HG03378 (cell line): ENCODE measurements around the gene FAM163B.

Experiments used
- ATAC-seq: cut with Tn5 transposase; IDR thresholded peaks from one replicate; pipeline ENCODE4 v1.9.1; 2021; ENCODE audit warnings: mild to moderate bottlenecking, moderate library complexity; ENCODE audit not compliant: unreplicated experiment

FAM163B gene

GRCh38 chr9:133553123-133553522 lies 56.1 kb downstream of the FAM163B start:
- ATAC-seq = no peak

DNA sequence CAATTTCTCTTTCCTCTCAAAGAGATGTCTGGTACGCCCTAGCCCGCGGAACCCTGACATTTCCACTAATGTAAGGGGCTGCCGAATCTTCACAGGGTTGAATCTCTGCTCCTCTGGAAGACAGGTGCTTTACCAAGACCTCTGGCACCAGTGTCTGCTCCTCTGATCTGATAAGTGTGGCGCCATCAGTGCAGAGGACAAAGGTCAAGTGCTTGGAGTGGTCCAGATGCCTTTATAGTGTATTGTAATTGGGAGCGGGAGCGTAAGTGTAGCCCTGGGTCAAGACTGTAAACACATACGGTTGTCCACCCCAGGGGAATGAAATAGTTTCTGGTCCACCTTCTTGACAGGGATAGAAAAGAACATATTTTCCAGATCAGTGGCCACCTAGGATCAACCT lies 57.0 kb downstream of the FAM163B start:
- no peak for ATAC-seq

- ATAC-seq = no peak
These were observed 57.7 kb downstream of the FAM163B start for GRCh38 chr9:133551446-133551845.

DNA sequence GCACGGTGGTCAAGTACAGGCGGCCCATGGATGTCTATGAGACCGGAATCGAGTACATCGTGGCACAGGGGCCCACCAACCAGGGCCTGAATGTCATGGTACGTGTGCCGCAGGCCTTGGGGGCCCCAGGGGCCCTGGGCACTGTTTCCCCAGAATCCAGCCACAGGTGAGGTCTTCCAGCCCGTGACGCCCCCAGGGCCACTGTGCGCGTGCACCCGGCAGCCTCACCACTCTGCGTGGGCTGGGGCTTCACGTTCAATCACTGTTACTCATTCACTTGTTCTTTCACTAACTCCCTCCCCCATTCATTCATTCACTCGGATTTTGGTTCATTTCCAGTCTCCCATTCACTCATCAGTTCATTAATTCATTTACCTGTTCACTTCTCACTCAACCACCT lies 62.1 kb downstream of the FAM163B start:
- ATAC-seq = no peak

DNA sequence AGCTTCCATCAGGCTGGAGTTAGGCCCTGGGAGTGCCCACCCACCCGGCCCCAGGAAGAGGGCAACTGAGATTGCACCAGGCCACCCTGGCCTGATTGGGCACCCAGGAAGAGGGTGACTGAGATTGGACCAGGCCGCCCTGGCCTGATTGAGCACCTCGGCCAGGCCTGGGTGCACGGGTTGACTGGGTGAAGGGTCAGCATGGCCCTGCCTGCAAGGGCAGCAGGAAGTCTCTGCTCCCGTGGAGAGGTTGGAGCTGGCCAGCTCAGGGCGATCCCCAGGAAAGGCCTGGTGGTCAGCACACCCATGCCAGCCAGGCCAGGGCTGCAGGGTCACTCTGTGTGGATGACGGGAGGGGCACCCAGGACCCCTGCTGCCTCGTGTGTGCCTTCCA lies 62.9 kb downstream of the FAM163B start:
- no peak for ATAC-seq

DNA sequence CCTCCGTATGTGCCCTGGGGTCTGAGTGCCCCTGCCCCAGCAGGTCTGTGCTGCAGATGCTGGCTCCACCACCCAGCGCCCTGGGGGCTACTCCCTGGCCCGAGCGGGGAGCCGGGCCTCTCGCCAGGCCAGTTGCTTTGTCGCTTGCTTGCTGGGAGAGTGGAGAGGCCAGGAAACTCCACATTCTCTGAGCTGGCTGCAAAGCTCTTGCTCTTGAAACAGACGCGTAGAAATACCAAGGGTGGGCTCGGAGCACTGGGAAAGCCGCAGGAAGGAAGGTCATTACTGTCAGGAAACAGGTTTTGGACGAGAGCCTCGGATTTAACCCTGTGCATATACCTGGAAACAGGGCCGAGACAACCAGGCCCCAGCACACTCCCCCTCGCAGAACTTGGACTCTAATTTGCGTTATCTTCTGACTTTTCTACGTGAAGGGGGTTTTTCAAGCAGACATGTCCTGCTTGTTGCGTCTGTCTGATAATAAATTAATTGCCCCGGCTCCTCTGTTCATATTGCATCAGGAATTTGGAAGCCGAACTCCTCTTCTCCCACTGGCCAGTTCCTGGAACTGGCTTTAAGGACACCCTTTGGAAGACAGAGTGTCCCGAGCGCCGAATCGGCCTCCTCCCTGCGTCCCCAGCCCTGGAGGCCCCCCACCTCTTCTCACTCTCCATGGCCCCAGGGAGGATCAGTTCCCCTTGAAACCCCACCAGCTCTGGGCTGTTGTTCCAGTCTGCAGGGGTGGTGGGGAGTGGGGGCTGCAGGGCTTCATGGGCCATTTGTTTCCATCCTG lies 63.5 kb downstream of the FAM163B start:
- ATAC-seq = no peak

DNA sequence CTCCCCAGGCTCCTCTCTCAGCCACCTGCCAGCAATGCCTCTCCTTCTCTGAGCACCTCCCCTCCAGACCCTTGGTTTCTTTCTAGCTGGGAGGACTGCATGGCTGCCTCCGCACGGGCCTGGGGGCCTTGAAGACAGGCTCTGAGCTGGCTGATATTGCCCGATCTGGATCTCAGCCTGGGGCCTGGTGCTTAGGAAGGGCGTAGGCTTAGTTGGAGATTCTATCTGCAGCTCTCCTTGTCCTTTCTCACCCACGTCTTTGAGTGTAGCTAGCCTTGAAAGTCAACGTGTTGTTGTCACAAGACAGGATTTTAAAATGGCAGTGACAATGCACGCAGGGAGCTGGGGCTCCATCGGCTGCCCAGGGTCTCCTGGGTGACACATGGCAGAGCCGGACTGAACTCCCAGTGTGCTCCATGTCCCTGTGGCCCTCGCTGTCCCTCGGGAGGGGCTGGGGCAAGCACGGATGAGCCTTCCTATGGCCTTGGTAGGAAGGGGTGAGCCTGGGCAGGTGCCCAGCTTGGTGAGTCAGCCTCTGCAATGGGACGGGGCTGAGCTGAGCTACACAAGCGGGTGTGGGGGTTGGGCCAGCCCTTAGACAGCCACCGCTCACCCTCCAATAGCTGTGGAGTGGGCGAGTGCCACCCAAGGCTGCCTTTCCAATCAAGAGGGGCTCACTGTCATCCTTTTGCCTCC lies 65.3 kb downstream of the FAM163B start:
- ATAC-seq = no peak

GRCh38 chr9:133542002-133542401 lies 67.2 kb downstream of the FAM163B start:
- ATAC-seq = no peak

DNA sequence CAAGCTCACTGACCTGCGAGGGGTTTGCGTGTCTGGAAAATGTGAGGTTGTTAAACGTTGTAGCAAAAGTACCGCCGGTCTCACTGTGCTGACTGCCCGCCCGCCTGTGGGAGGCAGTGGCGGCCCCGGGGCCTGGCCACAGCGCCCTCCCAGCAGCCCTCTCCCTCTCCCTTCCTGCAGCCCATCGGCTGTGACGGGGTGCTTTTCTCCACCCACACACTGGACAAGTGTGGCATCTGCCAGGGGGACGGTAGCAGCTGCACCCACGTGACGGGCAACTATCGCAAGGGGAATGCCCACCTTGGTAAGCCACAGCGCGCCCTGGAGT lies 68.5 kb downstream of the FAM163B start:
- no peak for ATAC-seq

- no peak for ATAC-seq
These were observed 69.0 kb downstream of the FAM163B start for GRCh38 chr9:133539991-133540697.

GRCh38 chr9:133538851-133539833 lies 70.0 kb downstream of the FAM163B start:
- no peak for ATAC-seq

- ATAC-seq = no peak
These were observed 71.0 kb downstream of the FAM163B start for GRCh38 chr9:133538176-133538575.

DNA sequence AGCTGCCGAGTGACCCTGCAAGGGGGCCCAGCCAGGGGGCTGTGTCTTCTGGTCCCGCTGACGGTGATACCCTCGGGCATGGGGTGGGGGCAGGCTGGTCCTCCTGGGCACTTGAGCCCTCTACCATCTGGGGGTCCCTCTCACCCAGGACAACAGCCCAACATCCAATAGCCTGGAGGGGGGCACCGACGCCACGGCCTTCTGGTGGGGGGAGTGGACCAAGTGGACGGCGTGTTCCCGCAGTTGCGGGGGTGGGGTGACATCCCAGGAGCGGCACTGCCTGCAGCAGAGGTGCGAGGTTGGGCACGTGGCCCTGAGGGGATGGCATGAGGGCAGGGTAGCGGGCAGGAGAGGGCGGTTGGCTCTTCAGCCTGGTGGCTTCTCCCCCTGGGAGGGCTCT lies 71.9 kb downstream of the FAM163B start:
- ATAC-seq = no peak

GRCh38 chr9:133536536-133536935 lies 72.7 kb downstream of the FAM163B start:
- ATAC-seq = no peak

DNA sequence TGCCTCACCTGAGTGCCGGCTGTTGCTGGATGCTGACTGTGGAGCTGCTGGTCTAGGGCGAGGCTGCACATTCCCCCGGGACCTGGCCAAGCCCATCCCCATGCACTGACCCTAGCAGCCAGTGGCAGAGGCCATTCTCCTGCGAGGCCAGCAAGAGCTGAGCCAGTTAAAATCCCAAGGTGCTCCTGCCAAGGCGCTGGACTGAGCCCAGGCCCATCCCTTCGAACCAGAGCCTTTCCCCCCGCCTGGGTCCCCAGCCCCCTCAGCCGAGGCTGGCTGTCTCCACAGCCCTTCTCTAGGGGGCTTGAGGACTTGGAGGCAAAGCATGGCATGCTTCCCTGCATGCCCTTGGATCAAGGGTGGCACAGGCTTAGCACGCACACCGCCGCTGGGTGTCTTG lies 73.1 kb downstream of the FAM163B start:
- no peak for ATAC-seq

DNA sequence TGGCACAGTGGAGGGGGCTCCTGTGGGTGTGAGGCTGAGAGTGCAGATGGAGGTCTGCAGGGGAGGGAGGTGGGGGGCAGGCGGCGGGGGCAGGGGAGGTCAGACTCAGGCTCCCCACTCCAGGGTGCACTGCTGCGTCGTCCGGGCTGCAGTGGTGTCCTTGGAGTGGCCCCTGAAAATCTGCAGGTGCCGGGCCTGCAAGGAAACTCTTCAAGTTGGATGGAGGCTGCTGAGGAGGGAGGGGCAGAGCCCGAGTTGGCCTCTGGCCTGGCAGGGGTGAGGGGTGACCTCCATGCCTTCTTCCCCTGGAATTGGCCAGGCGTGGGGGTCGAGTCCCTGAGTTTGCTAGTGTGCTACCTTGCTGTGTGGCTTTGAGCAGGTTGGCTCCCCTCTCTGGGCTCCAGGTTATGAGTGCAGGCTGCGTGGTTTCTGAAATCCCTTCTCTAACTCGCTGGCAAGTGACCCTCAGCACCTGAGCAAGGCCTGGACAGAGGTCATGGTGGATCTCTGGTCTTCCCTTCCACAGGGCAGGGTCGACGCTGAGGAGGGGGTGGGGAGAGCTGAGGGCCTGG lies 73.8 kb downstream of the FAM163B start:
- no peak for ATAC-seq

DNA sequence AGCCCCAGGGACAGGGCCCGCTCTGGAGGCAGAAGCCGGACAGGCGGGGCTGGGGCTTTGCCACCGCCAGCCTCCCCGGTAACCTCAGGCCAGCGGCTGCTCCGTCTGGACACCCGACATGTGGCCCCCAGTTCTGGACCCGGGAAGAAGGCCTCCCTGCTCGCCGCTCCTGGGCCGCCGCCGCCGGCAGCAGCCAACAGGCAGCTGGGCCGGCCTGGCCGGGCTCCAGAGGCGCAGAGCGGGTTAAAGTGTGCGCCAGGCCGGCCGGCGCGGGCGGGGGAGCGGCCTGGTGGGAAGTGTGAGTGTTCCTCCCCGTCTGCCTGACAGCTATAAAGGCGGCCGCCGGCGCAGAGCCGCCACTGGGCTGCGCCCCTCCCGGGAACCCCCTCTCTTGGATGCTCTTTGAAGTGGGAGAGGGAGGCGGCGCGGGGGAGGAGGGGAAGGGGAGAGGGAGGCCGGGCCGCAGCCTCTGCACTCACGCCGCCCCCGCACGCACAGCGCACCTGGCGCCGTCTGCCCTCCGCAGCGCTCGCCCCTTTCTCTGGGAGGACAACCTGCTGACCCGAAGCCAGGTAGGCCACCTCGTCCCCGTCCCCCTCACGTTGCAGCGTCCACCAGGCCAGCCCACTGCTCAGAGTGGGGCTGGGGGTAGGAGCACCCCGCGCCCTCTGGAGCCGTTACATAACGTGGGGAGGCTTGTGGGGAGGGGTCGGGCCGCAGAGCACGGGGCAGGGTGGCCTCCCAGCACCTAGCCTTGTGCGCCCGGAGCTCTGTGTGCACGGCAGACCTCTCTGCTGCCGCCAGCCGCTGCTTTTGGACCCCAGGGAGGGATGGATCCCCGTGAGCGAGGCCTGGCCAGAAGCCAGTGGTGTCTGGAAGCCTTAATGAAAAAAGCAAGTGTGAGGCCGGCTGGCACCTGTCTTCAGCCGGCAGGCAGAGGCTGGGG lies 74.6 kb downstream of the FAM163B start, which contains the start of gene ADAMTSL2:
ADAMTSL2 (plus strand) TSS at position 359 of the 946 bp plus-strand sequence. CDS start 2,009 bp downstream, outside the sequence.
- no peak for ATAC-seq

GRCh38 chr9:133533857-133534256 lies 75.3 kb downstream of the FAM163B start:
- no peak for ATAC-seq
